GM20000 (cell line): ENCODE results near the gene AKT1S1.

Experiments
- DNase-seq: peaks from one replicate; pipeline ENCODE4 v3.0.0; 2012; ENCODE audit warnings: low spot score
- TF ChIP-seq, protein P1 (sequence below): IDR thresholded peaks from 2 replicates; pipeline ENCODE4 v1.5.1; 2012; ENCODE audit warnings: mild to moderate bottlenecking, control low read depth; ENCODE audit errors: extremely low read depth, missing control alignments

The AKT1S1 gene

DNA sequence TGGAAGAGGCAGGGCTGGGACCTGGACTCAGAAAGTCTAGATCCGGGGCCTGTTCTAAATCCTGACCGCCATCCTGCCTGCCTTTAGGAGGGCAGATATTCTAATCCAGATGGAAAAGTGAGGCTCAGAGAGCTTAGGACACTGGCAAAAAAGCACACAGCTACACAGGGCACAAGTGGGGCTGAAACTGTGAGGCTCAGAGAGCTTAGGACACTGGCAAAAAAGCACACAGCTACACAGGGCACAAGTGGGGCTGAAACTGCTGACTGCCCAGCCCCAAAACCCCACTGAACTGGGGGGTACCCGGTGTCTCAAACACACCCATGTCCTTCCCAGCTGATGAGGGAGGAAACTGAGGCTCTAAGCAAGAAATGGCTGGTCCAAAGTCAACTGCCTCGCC, 2.0 kb downstream of the AKT1S1 start:
- no peak for DNase-seq
- TF ChIP-seq, protein P1, sequence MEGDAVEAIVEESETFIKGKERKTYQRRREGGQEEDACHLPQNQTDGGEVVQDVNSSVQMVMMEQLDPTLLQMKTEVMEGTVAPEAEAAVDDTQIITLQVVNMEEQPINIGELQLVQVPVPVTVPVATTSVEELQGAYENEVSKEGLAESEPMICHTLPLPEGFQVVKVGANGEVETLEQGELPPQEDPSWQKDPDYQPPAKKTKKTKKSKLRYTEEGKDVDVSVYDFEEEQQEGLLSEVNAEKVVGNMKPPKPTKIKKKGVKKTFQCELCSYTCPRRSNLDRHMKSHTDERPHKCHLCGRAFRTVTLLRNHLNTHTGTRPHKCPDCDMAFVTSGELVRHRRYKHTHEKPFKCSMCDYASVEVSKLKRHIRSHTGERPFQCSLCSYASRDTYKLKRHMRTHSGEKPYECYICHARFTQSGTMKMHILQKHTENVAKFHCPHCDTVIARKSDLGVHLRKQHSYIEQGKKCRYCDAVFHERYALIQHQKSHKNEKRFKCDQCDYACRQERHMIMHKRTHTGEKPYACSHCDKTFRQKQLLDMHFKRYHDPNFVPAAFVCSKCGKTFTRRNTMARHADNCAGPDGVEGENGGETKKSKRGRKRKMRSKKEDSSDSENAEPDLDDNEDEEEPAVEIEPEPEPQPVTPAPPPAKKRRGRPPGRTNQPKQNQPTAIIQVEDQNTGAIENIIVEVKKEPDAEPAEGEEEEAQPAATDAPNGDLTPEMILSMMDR: no peak

DNA sequence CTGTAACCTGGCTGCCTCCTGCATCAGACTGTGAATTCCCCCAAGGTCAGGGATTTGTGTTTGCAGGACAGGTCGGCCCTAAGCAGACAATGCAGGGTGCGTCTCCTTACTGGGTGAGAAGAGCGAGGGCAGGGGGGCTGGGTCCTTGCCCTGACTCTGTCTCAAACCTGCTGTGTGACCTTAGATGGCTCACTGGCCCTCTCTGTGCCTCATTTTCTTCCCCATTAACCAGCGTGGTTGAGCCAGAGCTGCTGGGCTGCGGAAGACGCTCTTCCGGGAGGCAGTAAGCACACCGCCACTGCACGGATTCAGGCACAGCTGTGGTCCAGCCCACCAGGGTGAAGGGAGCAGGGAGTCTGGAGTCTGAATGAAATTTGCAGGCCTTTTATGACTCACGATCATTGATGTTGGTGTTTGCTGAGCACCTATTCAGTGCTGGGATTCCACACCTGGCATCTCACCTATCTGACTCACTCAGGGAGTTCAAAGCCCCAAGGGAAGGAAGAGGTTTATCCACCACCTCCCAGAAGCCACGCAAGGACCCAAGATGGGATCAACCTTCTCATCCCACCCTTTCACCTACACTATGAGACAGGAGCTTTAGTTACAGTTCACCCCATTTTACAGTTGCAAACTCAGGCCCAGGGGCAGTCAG, 2.5 kb downstream of the AKT1S1 start:
- TF ChIP-seq, protein P1: no peak
- DNase-seq: no peak

DNA sequence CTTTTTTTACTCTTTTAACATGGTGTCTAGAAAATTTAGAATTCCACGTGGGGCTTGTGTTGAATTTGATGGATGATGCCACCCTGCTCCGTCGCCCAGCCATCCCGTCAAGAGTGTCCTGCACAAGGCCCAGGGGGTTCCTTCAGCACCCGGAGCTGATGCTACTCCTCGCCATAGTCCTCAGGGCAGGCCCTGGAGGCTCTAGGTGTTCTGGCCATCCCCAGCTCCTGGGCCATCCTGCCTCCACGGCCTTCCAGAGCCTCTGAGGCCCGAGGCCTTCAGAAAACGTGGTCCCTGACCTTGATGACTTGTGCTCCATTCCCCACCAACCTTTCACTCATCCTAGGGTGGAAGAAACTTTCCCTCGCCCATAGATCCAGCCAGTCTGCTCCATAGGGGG, 3.3 kb downstream of the AKT1S1 start:
- no peak for DNase-seq
- TF ChIP-seq, protein P1: no peak

DNA sequence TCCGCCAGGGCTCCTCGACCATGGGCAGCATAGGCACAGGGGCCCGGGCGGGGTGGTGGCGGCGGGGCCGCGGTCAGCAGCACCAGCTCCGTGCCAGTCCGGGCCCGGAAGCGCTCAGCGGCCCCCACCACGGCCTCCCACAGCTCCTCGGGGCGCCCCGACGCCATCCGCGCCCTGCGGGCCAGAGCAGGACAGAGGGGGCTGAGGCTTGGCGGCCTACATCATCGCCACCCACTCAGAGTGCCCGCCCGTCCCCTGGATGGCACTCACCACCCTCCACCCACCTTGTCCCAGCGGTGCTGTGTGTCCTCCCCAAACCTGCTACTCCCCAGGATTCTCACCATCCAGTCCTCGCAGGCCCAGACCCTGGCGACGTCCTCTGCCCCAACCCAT, 4.0 kb downstream of the AKT1S1 start:
- TF ChIP-seq, protein P1: no peak
- DNase-seq: no peak

DNA sequence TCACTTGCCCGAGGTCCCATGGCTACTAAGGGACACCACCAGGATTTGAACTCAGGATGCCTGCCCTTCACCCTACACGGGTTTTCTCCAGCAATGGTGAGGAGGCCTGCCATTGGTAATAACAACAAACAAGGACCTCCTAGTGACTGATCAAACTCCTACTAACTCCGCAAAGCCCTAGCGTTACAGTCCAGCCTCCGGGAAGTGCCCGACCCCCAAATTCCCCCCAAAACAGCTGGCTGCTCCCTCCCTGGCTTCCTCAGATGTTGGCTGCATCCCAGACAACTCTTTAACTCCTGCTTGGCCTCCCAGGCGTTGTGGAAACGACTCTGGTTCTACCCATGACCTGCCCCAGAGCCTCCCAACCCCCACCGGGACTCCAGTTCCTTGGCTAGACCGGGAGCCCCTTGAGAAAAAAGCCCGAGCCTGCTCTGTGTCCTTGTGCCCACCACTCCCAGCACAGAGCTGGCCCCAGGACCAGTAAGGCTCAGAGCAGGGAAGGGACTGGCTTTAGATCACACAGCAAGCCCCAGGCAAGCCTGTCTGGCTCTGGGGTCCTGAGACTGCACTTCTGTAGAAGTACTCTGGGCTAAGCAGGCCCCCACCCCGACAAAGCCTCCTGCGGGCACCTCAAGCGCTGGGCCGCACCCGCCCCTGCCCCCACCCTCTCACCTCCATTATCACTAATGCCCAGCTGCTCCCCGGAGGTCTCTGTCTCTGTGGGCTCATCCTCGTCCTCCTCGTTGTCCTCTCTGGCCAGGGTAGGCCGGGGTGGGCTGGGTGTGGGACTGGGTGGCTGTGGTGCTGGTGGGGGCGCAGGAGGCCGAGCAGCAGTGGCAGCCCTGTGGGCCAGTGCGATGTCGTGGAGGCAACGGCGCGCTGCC, 4.7 kb downstream of the AKT1S1 start:
- TF ChIP-seq, protein P1: no peak
- no peak for DNase-seq

DNA sequence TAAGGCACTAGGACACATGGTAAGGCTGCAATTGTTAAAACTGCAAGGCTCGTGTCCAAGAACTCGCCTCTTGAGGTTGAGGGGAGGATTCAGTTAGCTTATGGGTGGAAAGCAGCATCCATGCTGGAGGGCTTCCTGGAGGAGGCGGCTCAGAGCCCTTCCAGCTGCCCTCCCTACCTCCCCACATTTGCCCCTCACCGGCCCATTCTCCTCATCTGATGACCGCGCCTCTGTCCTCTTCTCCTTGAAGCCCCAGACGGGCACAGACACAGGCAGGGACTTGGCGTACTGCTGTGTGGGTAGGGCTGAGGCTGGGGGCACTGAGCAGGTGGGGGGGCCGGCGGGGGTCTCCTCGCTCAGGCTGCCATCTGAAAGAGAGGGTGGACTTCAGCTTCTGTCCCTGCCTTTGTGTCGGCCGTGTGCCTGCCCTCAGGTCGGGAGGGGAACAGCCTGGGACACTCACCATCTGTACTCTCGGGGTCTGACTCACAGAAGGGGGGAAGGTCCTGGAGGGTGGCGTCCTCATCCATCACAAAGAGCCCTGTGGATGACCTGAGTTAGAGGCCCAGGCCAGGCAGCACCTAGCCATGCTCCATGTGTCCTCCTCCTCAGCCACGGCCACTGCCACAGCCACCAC, 5.7 kb downstream of the AKT1S1 start:
- TF ChIP-seq, protein P1: no peak
- no peak for DNase-seq
